K562 (cell line): ENCODE data around the gene PLEKHN1. TPM values are rescaled to one million over a fixed set of nuclear protein-coding genes. Genes with fewer than 3 reads are reported as not detected.
A peak's percentile ranks its signal among the peaks of the same experiment; 100 is the strongest.

ENCODE experiments used
- BDP1 ChIP-seq: IDR thresholded peaks from 3 replicates; pipeline ENCODE4 v1.6.1; 2011; ENCODE audit not compliant: insufficient read length, insufficient read depth
- CTBP1 ChIP-seq: fragments of 450-650 bp; IDR thresholded peaks from 2 replicates; pipeline ENCODE4 v1.6.1; 2016; ENCODE audit warnings: borderline replicate concordance
- EGR1 ChIP-seq: fragments of 450-650 bp; conservative IDR thresholded peaks from 2 replicates; pipeline ENCODE4 v1.6.1; 2017; ENCODE audit warnings: mild to moderate bottlenecking
- FOXP1 ChIP-seq: sonication (generic); formaldehyde crosslinking; IDR thresholded peaks from 2 replicates; pipeline ENCODE4 v1.8.0; 2022; ENCODE audit warnings: mild to moderate bottlenecking, missing genetic modification reagents
- HNRNPK ChIP-seq: fragments of 200-400 bp; formaldehyde crosslinking; IDR thresholded peaks from one replicate; pipeline ENCODE4 v1.6.1; 2018; ENCODE audit warnings: mild to moderate bottlenecking, low read depth, low read length; ENCODE audit not compliant: poor library complexity, severe bottlenecking
- MYC ChIP-seq, 2 experiments: fragments of 250-450 bp in 1 of 2; sonication (Bioruptor Pico) in 1 of 2; IDR thresholded peaks; 2 replicates each; pipeline versions ENCODE4 v1.5.1 to v1.6.1; 2012 to 2021; ENCODE audit warnings: low read depth in 2 of 2, borderline replicate concordance in 1 of 2, improper control_type of control experiment in 1 of 2, low read length in 1 of 2, mild to moderate bottlenecking in 1 of 2, moderate library complexity in 1 of 2
- NFIC ChIP-seq: fragments of 450-650 bp; IDR thresholded peaks from 2 replicates; pipeline ENCODE4 v1.6.1; 2017; ENCODE audit warnings: mild to moderate bottlenecking, inconsistent platforms
- SMAD4 ChIP-seq: fragments of 250-450 bp; sonication (Bioruptor Pico); conservative IDR thresholded peaks from 2 replicates; pipeline ENCODE4 v1.8.0; 2021; ENCODE audit warnings: inconsistent platforms, mild to moderate bottlenecking, moderate library complexity
- polyA plus RNA-seq, 8 experiments: library from polyadenylated mRNA; depleted of rRNA in 4 of 8; stranded (reverse) in 5 of 8; unstranded in 3 of 8; fragments of >200 nt; fragmentation: Nextera tagmentation in 2 of 8; fragmentation: Illumina TruSeq in 1 of 8; extraction: Ambion mirVana in 2 of 8; extraction: Trizol in 1 of 8; gene quantifications; 2 replicates each; pipeline versions ENCODE4 v1.2.1 to v1.2.3, GENCODE V29; 2011 to 2014; ENCODE audit warnings: inconsistent platforms in 1 of 8, missing spikeins in 1 of 8
- total RNA-seq, 7 experiments: library from RNA; depleted of rRNA in 6 of 7; stranded (reverse); fragments of >200 nt in 6 of 7; fragmentation: Illumina TruSeq in 2 of 7; extraction: Trizol in 2 of 7; gene quantifications; 2 replicates each; pipeline versions ENCODE4 v1.2.1 to v1.2.3, GENCODE V29; 2011 to 2021; ENCODE audit warnings: low replicate concordance in 1 of 7
- TF ChIP-seq, protein P1 (sequence below), 2 experiments: fragments of 450-650 bp; IDR thresholded peaks; 2 replicates each; pipeline ENCODE4 v1.6.1; 2018; ENCODE audit warnings: mild to moderate bottlenecking in 2 of 2, low read depth in 1 of 2; ENCODE audit not compliant: partially characterized antibody in 2 of 2
- TF ChIP-seq, protein P2 (sequence below), 2 experiments: fragments of 250-450 bp in 1 of 2; fragments of 450-650 bp in 1 of 2; sonication (Bioruptor Pico) in 1 of 2; IDR thresholded peaks; 2 replicates each; pipeline versions ENCODE4 v1.6.1 to v1.8.0; 2016 to 2021; ENCODE audit warnings: mild to moderate bottlenecking in 2 of 2, moderate library complexity in 2 of 2, missing compliant biosample characterization in 1 of 2, missing genetic modification characterization in 1 of 2
- TF ChIP-seq, protein P3 (sequence below): fragments of 450-650 bp; formaldehyde crosslinking; IDR thresholded peaks from 2 replicates; pipeline ENCODE4 v1.4.0; 2020; ENCODE audit warnings: mild to moderate bottlenecking, mixed read lengths
- TF ChIP-seq, protein P4 (sequence below): IDR thresholded peaks from 2 replicates; pipeline ENCODE4 v1.6.1; 2011; ENCODE audit not compliant: insufficient read length; ENCODE audit errors: extremely low read depth
- TF ChIP-seq, protein P5 (sequence below), 3 experiments: IDR thresholded peaks in 2 of 3; conservative IDR thresholded peaks in 1 of 3; 2 replicates each; pipeline ENCODE4 v1.5.1; 2011 to 2012; ENCODE audit warnings: low read length in 3 of 3, mild to moderate bottlenecking in 3 of 3, control low read depth in 2 of 3, improper control_type of control experiment in 1 of 3, inconsistent platforms in 1 of 3, low read depth in 1 of 3, mixed read lengths in 1 of 3, moderate library complexity in 1 of 3; ENCODE audit not compliant: insufficient read depth in 2 of 3
- TF ChIP-seq, protein P6 (sequence below): fragments of 200-800 bp; sonication (Bioruptor generic); IDR thresholded peaks from 2 replicates; pipeline ENCODE4 v1.6.1; 2017; ENCODE audit warnings: missing genetic modification characterization, missing compliant biosample characterization

PLEKHN1 gene
- total and polyA plus RNA-seq, 9 of the 15 experiments (the other 6 are each of a cell fraction or from before 2014, with no cell fraction given) = 0.07 to 1.5 (median 0.13) TPM; not detected in 2

DNA sequence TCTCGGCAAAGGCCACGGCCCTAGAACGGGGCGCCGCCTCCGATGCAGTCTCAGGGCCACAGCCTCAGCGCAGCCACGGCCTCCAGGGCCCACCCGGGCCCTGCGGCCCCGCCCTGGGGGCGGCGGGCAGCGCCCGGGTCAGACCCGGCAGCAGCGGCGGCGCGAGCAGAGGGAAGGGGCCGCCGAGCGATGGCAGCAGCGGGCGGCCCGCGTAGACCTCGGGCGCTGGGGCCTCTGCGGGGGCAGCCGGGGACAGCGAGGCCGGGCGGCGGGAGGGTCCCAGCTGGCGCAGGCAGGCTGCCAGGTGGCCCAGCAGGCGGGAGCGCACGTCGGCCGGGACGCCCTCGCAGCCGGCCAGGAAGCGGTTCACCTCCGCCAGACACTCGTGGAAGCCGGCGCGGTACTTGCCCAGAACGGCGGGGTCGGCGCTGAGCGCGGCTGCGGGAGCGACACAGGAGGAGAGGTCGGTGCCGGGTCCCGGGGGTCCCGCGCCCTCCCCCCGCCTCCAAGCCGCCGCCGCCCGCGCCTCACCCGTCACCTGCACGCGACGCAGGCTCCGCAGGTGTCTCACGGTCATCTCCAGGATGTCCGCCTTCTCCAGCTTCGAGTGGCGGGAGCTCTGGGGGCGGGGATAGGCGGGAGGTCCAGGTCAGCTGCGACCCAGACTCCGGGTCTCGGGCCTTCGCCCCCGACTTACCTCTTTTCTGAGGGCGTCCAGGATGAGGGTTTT, 32.9 kb downstream of the PLEKHN1 start (continued):
- TF ChIP-seq, protein P1, sequence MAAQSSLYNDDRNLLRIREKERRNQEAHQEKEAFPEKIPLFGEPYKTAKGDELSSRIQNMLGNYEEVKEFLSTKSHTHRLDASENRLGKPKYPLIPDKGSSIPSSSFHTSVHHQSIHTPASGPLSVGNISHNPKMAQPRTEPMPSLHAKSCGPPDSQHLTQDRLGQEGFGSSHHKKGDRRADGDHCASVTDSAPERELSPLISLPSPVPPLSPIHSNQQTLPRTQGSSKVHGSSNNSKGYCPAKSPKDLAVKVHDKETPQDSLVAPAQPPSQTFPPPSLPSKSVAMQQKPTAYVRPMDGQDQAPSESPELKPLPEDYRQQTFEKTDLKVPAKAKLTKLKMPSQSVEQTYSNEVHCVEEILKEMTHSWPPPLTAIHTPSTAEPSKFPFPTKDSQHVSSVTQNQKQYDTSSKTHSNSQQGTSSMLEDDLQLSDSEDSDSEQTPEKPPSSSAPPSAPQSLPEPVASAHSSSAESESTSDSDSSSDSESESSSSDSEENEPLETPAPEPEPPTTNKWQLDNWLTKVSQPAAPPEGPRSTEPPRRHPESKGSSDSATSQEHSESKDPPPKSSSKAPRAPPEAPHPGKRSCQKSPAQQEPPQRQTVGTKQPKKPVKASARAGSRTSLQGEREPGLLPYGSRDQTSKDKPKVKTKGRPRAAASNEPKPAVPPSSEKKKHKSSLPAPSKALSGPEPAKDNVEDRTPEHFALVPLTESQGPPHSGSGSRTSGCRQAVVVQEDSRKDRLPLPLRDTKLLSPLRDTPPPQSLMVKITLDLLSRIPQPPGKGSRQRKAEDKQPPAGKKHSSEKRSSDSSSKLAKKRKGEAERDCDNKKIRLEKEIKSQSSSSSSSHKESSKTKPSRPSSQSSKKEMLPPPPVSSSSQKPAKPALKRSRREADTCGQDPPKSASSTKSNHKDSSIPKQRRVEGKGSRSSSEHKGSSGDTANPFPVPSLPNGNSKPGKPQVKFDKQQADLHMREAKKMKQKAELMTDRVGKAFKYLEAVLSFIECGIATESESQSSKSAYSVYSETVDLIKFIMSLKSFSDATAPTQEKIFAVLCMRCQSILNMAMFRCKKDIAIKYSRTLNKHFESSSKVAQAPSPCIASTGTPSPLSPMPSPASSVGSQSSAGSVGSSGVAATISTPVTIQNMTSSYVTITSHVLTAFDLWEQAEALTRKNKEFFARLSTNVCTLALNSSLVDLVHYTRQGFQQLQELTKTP (IDR thresholded peaks at IDR 0.05; ENCODE audit: low read depth in 1 of 2, partially characterized antibody in 2 of 2) = no peak
- TF ChIP-seq FOXP1 (CRISPR knock-in tag) (0 out of 2 replicates have a peak, but pooled peaks have one; percentile 4), NFIC (peak; percentile 66), SMAD4 (CRISPR knock-in tag) (peak; percentile 43; the same call in 1 of the 2 replicates), BDP1 (no peak), MYC (IDR thresholded peaks at IDR 0.05; ENCODE audit: low read depth, low read length) (peak; percentile 6; the same call in 1 of the 2 replicates), MYC (CRISPR knock-in tag; IDR thresholded peaks at IDR 0.05; ENCODE audit: borderline replicate concordance, low read depth) (no peak), HNRNPK (peak; percentile 29), CTBP1 (peak; percentile 88), EGR1 (0 out of 2 replicates have a peak, but pooled peaks have one; percentile 14)
- TF ChIP-seq, protein P2, sequence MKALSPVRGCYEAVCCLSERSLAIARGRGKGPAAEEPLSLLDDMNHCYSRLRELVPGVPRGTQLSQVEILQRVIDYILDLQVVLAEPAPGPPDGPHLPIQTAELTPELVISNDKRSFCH (CRISPR knock-in tag; IDR thresholded peaks at IDR 0.05) = no peak
- TF ChIP-seq, protein P2 (tag; IDR thresholded peaks at IDR 0.05) = peak; percentile 60
- TF ChIP-seq, protein P3, sequence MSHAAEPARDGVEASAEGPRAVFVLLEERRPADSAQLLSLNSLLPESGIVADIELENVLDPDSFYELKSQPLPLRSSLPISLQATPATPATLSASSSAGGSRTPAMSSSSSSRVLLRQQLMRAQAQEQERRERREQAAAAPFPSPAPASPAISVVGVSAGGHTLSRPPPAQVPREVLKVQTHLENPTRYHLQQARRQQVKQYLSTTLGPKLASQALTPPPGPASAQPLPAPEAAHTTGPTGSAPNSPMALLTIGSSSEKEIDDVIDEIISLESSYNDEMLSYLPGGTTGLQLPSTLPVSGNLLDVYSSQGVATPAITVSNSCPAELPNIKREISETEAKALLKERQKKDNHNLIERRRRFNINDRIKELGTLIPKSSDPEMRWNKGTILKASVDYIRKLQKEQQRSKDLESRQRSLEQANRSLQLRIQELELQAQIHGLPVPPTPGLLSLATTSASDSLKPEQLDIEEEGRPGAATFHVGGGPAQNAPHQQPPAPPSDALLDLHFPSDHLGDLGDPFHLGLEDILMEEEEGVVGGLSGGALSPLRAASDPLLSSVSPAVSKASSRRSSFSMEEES (CRISPR knock-in tag) = no peak
- TF ChIP-seq, protein P4, sequence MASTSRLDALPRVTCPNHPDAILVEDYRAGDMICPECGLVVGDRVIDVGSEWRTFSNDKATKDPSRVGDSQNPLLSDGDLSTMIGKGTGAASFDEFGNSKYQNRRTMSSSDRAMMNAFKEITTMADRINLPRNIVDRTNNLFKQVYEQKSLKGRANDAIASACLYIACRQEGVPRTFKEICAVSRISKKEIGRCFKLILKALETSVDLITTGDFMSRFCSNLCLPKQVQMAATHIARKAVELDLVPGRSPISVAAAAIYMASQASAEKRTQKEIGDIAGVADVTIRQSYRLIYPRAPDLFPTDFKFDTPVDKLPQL = no peak
- TF ChIP-seq, protein P5, sequence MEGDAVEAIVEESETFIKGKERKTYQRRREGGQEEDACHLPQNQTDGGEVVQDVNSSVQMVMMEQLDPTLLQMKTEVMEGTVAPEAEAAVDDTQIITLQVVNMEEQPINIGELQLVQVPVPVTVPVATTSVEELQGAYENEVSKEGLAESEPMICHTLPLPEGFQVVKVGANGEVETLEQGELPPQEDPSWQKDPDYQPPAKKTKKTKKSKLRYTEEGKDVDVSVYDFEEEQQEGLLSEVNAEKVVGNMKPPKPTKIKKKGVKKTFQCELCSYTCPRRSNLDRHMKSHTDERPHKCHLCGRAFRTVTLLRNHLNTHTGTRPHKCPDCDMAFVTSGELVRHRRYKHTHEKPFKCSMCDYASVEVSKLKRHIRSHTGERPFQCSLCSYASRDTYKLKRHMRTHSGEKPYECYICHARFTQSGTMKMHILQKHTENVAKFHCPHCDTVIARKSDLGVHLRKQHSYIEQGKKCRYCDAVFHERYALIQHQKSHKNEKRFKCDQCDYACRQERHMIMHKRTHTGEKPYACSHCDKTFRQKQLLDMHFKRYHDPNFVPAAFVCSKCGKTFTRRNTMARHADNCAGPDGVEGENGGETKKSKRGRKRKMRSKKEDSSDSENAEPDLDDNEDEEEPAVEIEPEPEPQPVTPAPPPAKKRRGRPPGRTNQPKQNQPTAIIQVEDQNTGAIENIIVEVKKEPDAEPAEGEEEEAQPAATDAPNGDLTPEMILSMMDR (IDR thresholded peaks at IDR 0.05 in 2 of 3, conservative IDR thresholded peaks at IDR 0.05 in 1 of 3; ENCODE audit: insufficient read depth in 2 of 3, low read depth in 1 of 3, low read length in 3 of 3) = peak in 2 of 3 experiments; percentile 25 to 50; a peak in 3 of 6 replicates
- TF ChIP-seq, protein P6, sequence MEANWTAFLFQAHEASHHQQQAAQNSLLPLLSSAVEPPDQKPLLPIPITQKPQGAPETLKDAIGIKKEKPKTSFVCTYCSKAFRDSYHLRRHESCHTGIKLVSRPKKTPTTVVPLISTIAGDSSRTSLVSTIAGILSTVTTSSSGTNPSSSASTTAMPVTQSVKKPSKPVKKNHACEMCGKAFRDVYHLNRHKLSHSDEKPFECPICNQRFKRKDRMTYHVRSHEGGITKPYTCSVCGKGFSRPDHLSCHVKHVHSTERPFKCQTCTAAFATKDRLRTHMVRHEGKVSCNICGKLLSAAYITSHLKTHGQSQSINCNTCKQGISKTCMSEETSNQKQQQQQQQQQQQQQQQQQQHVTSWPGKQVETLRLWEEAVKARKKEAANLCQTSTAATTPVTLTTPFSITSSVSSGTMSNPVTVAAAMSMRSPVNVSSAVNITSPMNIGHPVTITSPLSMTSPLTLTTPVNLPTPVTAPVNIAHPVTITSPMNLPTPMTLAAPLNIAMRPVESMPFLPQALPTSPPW (CRISPR knock-in tag) = peak; percentile 43
